MCF 10A (cell line): ENCODE measurements around the gene PAX6. TPM values are rescaled to one million over a fixed set of nuclear protein-coding genes. Genes with fewer than 3 reads are reported as not detected.

Experiments
- BruUV-seq: library from RNA; stranded (reverse); fragments of 400-500 nt; replicated peaks from 2 replicates; lab custom pipeline; 2021; lab: Mats Ljungman, UMichigan
- CTCF ChIA-PET: fragments of 300-600 bp; sonication (Branson Sonifier 250); formaldehyde crosslinking; extraction: SDS; loops from one replicate; lab custom pipeline; 2021; ENCODE audit warnings: antibody characterized with exemption, inconsistent platforms; lab: Yijun Ruan, JAX
- POLR2A ChIA-PET: fragments of 300-600, 350-650 bp; sonication (Branson Sonifier 250); formaldehyde crosslinking; extraction: SDS; loops from one replicate; lab custom pipeline; 2020; ENCODE audit warnings: antibody characterized with exemption, inconsistent platforms; lab: Yijun Ruan, JAX
- DNase-seq: peaks from one replicate; pipeline ENCODE4 v3.0.0-alpha.2; 2018; ENCODE audit not compliant: unreplicated experiment
- H3K27ac Mint-ChIP-seq: one replicate; pipeline ENCODE4 v1.8.0; 2022; ENCODE audit warnings: mild to moderate bottlenecking, low read depth, mixed read lengths; ENCODE audit not compliant: unreplicated experiment
- H3K27me3 Mint-ChIP-seq: one replicate; pipeline ENCODE4 v1.8.0; 2022; ENCODE audit warnings: mixed read lengths; ENCODE audit not compliant: insufficient read depth, unreplicated experiment
- H3K36me3 Mint-ChIP-seq: one replicate; pipeline ENCODE4 v1.8.0; 2022; ENCODE audit warnings: mild to moderate bottlenecking, moderate library complexity, mixed read lengths; ENCODE audit not compliant: insufficient read depth, unreplicated experiment
- H3K4me1 Mint-ChIP-seq: one replicate; pipeline ENCODE4 v1.8.0; 2022; ENCODE audit warnings: mixed read lengths; ENCODE audit not compliant: insufficient read depth, unreplicated experiment
- H3K4me3 Mint-ChIP-seq: one replicate; pipeline ENCODE4 v1.8.0; 2022; ENCODE audit warnings: mild to moderate bottlenecking, moderate library complexity, mixed read lengths; ENCODE audit not compliant: unreplicated experiment
- H3K9me3 Mint-ChIP-seq: one replicate; pipeline ENCODE4 v1.8.0; 2022; ENCODE audit warnings: mixed read lengths; ENCODE audit not compliant: unreplicated experiment
- CTCF ChIP-seq: fragments of 200-600 bp; IDR thresholded peaks from one replicate; pipeline ENCODE4 v1.8.0; 2022; ENCODE audit warnings: antibody characterized with exemption, mild to moderate bottlenecking; ENCODE audit not compliant: unreplicated experiment
- intact Hi-C: fragments of 100-400 bp; cut with micrococcal nuclease; formaldehyde crosslinking; loops from 2 replicates; pipeline ENCODE4 v1.14.1; 2022
- total RNA-seq: library from RNA; stranded (reverse); gene quantifications from 2 replicates; pipeline ENCODE4 v1.2.3, GENCODE V29; 2022

The PAX6 gene
- total RNA-seq, 1 experiment from 2014 or later: not detected

DNA sequence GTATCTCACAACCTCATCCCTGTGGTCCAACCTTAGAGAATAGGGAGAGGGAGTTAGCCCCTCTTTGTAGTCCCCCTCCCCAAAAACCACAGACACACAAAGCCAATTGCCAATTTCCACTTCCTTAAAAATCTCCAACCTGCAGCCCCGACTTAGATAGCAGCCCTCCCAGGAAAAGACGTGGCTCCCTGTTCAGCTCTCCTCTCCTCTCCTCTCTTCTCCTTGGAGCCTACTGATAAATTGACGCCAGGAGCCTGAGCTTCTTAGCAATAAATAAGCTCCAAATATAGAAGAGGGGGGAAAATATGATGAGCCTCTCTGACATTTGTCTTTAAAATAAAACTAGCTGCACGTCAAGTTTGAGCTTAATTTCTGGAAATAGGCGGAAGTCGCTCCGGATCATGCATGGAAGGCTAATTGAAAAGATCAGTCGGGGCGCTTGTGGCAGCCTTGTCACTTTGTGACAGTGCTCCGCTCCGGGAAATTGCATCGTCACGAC is 7.3 kb downstream of the PAX6 start:
- Mint-ChIP-seq H3K4me1 (peaks cover 6% of the 10 kb centered on the region), H3K4me3 (no peak overlapping the region), H3K9me3 (peaks cover 7% of the 10 kb centered on the region), H3K27me3 (peaks cover 82% of the 10 kb centered on the region), H3K36me3 (no peaks in the 10 kb centered on the region), H3K27ac (no peak overlapping the region)
- no peak for TF ChIP-seq CTCF
- no TSS peak for BruUV-seq
- intact Hi-C loops: no loop called here
- POLR2A ChIA-PET: no interaction called here
- CTCF ChIA-PET: no interaction called here
- no peak for DNase-seq

DNA sequence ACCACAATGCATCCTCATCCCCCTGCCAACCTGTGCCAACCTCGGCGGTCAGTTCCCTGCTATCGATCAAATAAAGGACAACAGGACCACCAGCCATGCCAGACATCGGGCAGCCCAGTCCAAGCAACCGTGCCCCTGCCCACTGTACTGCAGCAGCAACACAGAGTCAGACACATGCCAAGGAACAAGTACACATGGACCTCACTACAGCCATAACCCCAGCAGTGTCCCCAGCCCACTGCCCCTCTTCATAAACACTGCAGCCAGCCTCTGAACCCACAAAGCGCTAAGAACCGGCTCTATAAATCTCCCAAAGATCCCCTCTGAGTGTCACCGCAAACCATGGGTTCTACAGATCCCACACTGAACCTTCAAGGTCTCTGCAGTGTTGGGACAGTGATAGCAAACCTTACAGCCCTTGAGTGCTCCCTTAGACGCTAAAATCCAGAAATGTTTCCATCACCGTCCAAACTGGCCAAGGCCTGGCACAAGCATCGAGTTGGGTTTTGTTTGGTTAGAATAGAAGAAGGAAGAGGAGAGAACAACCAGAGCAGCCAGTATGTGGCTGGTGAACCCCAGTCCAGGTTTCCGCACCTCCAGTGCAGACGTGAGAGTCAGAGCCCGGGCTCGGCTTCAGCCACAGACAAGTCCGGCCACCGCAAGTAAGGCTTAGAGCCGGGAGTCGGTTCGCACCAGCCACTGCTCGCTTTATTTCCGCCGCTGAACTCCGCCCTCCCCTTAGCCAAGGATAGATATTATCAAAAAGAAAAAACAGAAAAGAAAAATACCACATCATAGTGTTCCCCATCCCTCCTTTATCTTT is 7.9 kb downstream of the PAX6 start:
- Mint-ChIP-seq H3K27me3 (peaks cover 76% of the 10 kb centered on the region), H3K4me3 (no peak overlapping the region), H3K36me3 (no peaks in the 10 kb centered on the region), H3K4me1 (peaks cover 6% of the 10 kb centered on the region), H3K9me3 (peaks cover 7% of the 10 kb centered on the region), H3K27ac (no peak overlapping the region)
- TF ChIP-seq CTCF: no peak
- intact Hi-C loops: no loop called here
- POLR2A ChIA-PET: no interaction called here
- CTCF ChIA-PET: no interaction called here
- no TSS peak for BruUV-seq
- DNase-seq: no peak

DNA sequence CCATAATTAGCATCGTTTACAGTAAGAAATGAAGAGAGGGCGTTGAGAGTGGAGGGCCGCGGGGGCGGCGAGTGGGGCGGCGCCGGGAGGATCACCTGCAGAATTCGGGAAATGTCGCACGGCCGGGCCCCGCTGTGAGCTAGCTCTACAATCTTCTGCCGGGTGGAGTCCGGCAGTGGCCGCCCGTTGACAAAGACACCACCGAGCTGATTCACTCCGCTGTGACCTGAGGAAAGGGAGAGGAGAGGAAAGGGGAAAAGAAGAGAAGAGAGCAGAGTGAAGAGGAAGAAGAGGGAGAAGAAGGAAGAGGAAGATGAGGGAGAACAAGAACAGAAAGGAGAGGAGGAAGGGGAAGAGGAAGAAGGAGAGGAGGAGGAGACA is 8.5 kb downstream of the PAX6 start:
- intact Hi-C loops: no loop called here

More for the DNA sequence above, 8.5 kb downstream of the PAX6 start:
- ChIA-PET CTCF (no interaction called here), POLR2A (no interaction called here)
- peaks cover 71% of the 10 kb centered on the region for H3K27me3 Mint-ChIP-seq
- H3K27ac Mint-ChIP-seq: no peak overlapping the region
- no peak overlapping the region for H3K4me3 Mint-ChIP-seq
- peaks cover 13% of the 10 kb centered on the region for H3K9me3 Mint-ChIP-seq
- no peak for TF ChIP-seq CTCF
- BruUV-seq: no TSS peak
- peaks cover 6% of the 10 kb centered on the region for H3K4me1 Mint-ChIP-seq
- no peak for DNase-seq
- no peaks in the 10 kb centered on the region for H3K36me3 Mint-ChIP-seq
